Astrocyte of the hippocampus (primary cell): ENCODE measurements around the gene SLC24A3.

Experiments
- DNase-seq: peaks from one replicate; pipeline ENCODE4 v3.0.0; 2011; ENCODE audit warnings: low read depth, low spot score

SLC24A3 gene

DNA sequence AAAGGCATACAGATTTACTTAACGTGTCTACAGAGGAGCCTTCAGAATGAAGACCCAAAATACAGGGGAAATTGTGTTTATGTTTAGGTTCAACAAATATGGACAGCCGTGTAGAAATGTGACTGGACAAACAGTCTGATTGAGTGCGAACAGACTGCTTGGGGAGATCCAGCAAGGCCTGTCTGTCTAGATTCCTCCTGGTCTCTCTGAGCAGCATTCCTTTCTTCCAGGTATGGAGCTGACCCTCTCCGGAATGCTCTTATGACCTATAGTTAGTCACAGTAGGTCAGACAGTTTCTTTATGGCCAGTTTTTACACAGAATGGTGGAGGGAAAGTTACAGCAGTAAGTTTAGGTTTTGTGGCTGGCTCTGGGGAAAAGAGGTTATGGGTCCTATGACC lies 554.6 kb downstream of the SLC24A3 start:
- DNase-seq: no peak

DNA sequence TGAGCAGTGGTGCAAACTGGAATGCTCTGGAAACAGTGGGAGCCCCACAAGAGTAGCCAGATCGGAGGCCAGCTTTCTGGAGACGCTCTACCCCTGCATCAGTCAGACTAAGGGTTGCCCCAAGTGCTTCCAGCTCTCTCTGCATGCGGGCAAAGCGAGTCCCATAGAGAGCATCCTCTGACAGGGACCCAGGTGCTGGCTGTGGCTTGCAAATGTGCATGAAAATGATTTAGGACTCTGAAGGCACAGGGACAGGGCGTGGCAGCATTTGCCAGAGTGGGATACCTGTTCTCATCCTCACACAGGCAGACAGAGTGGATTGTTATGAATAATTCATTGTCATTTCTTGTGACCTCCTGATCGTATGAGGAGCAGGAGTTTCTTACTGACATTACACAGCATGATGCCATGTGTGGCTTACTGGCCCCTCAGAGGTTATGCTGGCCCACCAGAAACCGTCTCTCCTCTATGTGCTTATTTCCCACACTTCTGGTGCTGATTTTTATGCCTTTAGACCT lies 555.9 kb downstream of the SLC24A3 start:
- no peak for DNase-seq

DNA sequence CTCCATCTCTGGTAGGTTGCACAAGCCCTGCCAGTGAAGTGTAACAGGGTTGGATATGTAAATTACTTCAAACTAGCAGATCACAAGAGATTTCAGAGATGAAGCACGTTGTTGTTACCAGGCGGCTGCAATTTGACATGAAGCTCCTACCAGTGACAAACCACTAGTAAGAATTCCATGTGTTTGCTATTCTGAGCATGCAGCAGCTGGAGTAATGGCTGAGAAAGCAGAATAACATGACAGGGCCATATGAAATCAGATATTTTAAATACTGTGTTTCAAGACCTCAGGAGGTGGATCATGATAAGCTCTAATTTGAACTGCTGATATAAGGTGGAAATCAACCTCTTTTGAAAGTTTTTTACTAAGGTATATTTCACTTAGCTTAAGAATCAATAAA lies 557.1 kb downstream of the SLC24A3 start:
- DNase-seq: no peak

DNA sequence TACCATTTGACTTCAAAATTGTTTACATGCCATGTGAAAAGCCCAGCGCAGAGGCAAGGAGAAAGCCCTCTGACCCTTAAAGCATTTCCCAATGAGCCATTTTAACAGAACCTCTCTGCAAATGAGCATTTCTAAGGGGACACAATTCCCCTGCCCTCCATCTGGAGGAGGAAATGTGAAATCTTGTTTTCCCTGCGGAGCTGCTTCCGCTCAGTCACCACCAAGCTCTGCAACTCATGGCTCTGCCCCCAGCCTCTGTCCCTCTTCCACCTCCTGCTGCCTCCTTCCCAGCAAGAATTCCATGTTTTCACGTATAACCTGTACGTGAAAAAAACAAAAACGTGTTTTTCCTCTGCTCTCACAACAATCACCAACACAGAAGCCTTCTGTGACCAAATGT lies 557.9 kb downstream of the SLC24A3 start:
- DNase-seq: no peak

DNA sequence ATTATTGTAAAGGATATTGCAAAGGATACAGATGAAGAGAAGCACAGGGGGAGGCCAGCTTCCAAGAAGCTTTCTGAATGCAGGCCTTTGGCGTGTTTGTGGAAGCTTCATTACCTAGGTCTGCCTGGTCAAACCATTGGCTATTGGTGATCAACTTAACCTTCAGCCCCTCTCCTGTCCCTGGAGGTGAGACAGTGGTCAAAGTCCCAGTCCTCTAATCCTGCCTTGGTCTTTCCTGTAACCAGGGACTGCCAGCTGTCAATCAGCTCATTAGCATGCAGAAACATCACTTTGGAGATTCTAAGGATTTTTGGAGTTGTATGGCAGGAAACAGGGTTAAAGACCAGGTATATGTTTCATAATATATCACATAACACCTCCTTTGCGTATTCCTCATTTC lies 558.6 kb downstream of the SLC24A3 start:
- no peak for DNase-seq
